NCI-H187 (cell line): ENCODE data around the gene ARHGEF19.
"Not testable (repeated sequence)": the region's sequence is repeated elsewhere in the genome, so short reads cannot be mapped to it uniquely, and the experiment has no call there.

ENCODE experiments used
- DNase-seq, 2 experiments: peaks; one replicate each; lab custom pipeline; 2025; lab: John Stamatoyannopoulos, UW

ARHGEF19 gene

GRCh38 chr1:16212251-16212961, at the start of gene ARHGEF19:
ARHGEF19 (minus strand) TSS chr1:16212652; CDS start chr1:16209054, 3,598 bp downstream.
- DNase-seq, result no peak

DNA sequence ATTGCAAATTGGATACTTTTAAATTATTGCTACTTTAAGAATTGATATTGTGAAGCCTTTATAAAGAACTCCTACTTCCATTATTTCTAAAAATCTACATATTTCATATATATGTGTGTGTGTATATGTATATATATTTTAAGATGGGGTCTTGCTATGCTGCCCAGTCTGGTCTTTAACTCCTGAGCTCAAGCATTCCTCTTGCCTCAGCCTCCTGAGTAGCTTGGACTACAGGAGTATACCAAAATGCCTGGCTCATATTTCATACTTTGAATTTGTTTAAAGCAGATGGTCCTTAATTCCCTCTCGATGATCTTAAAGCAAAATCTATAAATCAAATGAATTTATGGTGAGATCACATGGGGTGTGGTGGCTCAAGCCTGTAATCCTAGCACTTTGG, 49.6 kb upstream of the ARHGEF19 start:
- no peak for DNase-seq

- DNase-seq, result no peak
Observed at GRCh38 chr1:16260814-16261213, 48.4 kb upstream of the ARHGEF19 start.

GRCh38 chr1:16258591-16259135, 46.2 kb upstream of the ARHGEF19 start:
- no peak for DNase-seq

GRCh38 chr1:16257968-16258367, 45.5 kb upstream of the ARHGEF19 start:
- no peak for DNase-seq

DNA sequence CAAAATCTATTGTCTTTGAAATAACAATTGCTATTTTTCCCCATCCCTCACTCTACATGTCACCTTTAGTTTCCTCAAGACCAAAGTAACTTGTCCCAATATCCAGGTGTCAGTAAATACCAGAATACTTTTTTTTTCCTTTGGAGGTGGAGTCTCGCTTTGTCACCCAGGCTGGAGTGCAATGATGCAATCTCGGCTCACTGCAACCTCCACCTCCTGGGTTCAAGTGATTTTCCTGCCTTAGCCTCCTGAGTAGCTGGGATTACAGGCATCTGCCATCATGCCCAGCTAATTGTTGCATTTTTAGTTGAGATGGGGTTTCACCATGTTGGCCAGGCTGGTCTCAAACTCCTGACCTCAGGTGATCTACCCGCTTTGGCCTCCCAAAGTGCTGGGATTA, 45.1 kb upstream of the ARHGEF19 start:
- not testable (repeated sequence) for DNase-seq

DNA sequence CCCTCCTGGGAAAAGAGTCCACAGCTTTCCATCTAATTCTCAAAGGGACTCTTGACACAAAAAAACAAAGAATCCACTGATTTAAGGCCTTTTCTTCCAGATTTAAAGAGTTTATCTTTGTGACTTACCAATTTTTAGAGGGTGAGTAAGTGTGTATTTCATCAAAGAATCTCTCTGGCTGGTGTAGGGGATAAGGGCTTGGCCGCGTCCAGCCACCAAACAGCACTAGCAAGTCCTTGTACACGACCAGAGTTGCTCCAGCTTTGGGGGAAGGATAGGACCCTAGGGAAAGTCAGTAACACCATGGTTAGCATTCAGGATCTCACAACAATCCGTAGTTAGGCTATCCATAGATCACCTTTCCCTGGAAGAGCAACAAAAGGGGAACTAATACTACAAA, 44.0 kb upstream of the ARHGEF19 start:
- DNase-seq, result no peak

DNA sequence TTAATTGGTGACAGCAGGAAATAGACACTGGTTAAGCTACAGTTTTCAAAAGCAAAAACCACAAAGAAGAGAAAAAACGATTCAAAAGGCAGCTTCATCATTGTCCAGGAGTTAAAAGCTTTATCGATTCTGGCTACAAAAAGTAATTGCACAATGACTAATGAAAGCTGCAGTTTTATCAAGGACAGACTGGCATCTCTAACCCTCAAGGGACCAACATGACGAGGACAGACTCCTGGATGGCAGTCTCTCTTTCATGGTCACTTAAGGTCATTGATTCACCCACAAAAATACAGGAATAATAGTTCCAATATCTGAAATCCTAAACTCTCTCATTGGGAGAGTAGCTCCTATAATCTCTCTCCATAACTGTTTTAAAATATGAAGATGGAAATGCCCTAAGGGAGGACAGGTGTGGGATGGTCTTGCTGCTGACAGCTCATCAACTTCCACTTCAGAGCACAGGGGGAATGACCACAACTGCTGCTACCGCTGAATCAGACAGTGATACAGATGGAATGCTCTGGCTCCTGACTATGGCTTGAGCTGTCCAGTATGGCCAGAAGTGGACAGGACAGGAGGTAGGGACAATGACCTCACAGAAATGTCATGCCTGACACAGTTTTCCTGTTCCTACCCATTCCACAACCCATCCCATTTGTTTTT, 41.9 kb upstream of the ARHGEF19 start:
- DNase-seq, result no peak

DNA sequence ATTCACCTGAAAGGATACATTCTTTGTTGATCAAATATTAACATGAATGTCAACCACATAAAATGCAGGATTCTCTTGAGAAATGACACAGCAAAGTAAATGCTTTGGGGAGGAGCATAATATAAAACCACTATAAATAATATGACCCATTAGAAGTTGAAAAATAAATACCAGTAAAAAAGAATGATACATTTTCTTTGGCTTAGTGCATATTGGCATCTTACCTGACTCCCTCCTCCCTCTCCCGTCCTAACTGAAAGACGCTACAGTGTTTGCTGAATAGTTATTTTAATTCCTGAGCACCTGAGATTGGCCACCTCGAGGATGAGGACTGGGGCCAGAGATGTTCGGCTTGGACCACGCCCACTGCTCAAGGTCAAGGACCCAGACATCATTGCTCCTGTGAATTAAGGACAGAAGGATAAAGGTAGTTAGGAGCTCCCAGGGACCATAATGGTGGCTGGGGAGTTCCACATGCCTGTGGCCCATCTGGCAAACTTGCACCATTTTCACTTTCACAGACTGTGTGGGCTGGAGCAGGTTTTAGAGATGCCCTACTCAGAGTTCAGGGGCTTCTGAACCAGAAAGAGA, 41.0 kb upstream of the ARHGEF19 start:
- DNase-seq, result no peak

DNA sequence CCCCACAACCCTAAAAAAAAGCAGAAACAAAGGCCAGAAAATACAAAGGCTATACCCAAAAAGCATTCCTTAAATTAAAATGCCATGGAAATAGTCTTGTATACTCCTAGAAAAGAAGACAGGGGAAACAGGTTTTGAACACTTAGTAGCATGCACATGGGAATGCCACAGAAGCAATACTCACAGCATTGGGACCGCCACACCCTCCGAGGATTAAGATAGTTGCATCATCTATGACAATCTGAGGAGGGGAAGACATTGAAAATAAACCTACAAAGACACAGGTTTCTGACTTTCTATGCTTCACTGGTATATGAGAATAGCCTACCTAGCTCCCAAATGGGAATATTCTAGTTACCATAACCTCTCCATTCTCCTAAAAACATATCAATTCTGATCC, 40.5 kb upstream of the ARHGEF19 start:
- no peak for DNase-seq

DNA sequence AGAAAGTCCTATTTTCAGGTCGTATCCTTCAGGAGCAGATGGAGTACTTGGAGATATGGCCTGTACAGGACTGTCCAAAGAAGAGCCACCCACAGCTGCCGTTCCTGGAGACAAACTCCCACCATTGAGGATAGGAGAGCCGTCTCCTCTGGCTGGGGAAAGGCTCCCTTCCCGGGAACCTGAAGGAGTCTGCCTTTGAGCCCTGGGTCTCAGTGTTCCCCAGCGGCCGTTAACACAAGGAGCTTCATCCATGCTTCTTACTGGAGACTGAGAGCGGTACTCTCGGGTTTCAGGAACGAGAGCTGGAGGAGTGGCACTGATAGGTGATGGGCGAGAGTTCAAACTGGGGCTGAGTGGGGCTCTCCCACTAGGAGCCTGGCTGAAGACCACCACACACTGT, 38.9 kb upstream of the ARHGEF19 start:
- no peak for DNase-seq

DNA sequence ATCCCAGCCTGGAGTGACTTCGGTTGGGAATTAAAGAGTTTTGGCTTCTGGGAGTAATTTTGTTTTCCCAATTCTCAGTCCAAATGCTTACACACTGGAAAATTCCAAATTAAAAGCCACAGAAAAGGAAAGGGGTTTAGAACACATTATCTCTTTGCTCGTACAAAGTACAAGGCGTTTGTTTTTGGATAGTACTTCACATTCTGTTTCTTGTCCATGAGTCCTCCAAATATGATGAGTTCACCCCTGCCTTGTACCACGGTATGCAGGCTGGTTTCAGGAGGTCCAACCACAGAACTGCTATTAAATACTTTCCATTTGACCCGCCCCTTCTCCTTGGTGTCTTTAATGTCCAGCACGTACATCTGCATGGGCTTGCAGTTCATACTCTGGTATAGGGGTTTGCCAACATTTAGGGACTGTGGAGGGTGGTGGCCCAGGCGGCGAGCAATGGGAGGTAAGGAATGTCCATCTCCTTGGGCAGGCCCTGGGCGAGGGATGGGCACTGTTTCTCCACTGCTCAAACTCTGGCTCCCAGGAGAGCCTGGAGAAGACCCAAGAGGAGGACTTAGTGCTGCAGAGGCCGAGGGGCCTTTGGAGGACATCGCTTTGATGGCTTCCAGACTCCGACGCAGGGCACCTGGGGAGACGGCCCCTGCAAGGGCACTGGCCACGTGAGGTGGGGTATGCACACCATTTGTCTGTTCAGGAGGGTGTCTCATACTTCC, 38.2 kb upstream of the ARHGEF19 start:
- DNase-seq, result no peak

GRCh38 chr1:16249596-16250241, 37.3 kb upstream of the ARHGEF19 start:
- DNase-seq, result no peak

GRCh38 chr1:16248603-16249516, 36.4 kb upstream of the ARHGEF19 start:
- peak; percentile 79 to 82 for DNase-seq

- no peak for DNase-seq
Observed at GRCh38 chr1:16248007-16248436, 35.6 kb upstream of the ARHGEF19 start.

DNA sequence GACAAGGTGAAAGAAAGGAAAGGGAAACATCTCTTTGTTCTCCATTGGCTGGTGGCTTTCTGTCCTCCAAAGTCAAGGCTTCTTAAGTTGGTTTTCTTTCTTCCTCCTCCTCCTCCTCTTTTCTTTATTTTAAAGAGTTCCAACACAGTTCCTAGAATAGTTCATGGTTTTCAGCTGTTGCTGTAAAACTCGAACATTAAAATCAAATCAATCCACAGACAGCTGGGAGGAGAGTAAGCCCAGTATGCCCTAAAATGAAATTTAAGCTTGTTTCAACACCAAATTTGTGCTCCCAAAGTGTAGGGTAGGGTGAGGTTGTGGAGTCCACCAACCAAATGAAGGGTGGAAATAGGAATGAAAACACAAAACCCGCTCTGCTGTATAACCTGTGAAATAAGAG, 35.0 kb upstream of the ARHGEF19 start:
- no peak for DNase-seq

GRCh38 chr1:16246961-16247360, 34.5 kb upstream of the ARHGEF19 start:
- DNase-seq, result no peak

- DNase-seq, result not testable (repeated sequence)
Observed at GRCh38 chr1:16246239-16246638, 33.8 kb upstream of the ARHGEF19 start.

DNA sequence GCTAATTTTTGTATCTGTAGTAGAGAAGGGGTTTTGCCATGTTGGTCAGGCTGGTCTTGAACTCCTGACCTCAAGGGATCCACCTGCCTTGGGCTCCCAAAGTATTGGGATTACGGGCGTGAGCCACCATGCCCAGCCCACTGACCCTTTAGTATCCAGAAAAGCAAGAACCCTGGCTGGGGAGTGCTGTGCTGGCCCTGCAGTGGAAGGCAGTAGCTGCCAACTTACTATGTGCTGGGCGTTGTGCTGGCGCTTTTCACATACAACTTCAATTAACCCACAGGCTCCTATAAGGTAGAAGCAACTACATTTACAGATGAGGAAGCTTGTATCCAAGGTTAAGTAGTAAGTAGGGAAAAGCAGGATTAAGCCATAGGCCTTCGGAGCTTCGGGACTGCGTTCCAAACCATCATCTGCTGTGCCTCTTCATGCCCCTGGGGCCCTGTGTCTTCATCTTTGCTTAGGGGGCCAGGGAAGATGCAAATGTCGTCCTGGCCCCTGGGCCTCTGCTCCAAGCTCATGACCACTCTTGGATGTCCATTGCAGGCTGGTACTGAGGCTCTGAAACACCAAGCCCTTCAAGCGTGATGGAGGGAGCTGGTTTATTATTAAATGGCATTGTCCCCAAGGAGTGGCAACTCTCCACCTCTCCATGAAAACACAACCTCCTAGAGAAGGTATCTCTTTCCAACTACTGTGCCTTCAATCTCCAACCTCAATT, 33.2 kb upstream of the ARHGEF19 start:
- DNase-seq, result no peak
